Measurements from ENCODE around the gene SRCAP.

DNA sequence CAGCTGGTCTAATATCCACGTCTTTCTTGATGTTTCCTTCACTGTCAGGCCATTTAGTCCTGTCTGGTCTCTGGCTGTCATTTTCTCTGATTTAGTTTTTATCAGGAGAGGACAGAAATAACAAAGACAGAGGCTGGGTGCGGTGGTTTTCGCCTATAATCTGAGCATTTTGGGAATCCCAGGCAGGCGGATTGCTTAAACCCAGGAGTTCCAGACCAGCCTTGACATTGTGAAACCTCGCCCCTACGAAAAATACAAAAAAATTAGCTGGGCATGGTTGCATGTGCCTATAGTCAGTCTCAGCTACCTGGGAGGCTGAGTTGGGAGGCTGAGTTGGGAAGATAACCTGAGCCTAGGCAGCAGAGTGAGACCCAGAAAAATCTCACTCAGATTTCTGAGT, 7.1 kb downstream of the SRCAP start:
- TF ChIP-seq, protein P1, sequence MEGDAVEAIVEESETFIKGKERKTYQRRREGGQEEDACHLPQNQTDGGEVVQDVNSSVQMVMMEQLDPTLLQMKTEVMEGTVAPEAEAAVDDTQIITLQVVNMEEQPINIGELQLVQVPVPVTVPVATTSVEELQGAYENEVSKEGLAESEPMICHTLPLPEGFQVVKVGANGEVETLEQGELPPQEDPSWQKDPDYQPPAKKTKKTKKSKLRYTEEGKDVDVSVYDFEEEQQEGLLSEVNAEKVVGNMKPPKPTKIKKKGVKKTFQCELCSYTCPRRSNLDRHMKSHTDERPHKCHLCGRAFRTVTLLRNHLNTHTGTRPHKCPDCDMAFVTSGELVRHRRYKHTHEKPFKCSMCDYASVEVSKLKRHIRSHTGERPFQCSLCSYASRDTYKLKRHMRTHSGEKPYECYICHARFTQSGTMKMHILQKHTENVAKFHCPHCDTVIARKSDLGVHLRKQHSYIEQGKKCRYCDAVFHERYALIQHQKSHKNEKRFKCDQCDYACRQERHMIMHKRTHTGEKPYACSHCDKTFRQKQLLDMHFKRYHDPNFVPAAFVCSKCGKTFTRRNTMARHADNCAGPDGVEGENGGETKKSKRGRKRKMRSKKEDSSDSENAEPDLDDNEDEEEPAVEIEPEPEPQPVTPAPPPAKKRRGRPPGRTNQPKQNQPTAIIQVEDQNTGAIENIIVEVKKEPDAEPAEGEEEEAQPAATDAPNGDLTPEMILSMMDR (IDR thresholded peaks at IDR 0.05): no peak
- no peak for TF ChIP-seq POLR2AphosphoS5 (IDR thresholded peaks at IDR 0.05)

Data from esophagus muscularis mucosa (tissue), 3 donors.